ENCODE results near the gene ARF1.

Gene ARF1

GRCh38 chr1:228083871-228084278 lies 1.4 kb downstream of the ARF1 start (continued):
- TF ChIP-seq ZNF704 (tag by site-specific recombination; IDR thresholded peaks at IDR 0.05) (no peak), ZNF311 (tag by site-specific recombination; IDR thresholded peaks at IDR 0.05; ENCODE audit: borderline replicate concordance) (no peak), ZNF354C (tag by site-specific recombination; IDR thresholded peaks at IDR 0.05; ENCODE audit: borderline replicate concordance, low read depth) (no peak), ZNF596 (tag by site-specific recombination; IDR thresholded peaks at IDR 0.05) (no peak), ZNF2 (tag by site-specific recombination; IDR thresholded peaks at IDR 0.05) (peak; percentile 86), ZXDB (tag by site-specific recombination; IDR thresholded peaks at IDR 0.05) (0 out of 2 replicates have a peak, but pooled peaks have one; percentile 8), SP7 (tag by site-specific recombination; IDR thresholded peaks at IDR 0.05) (no peak), GLIS1 (tag by site-specific recombination; IDR thresholded peaks at IDR 0.05) (no peak), ZNF701 (tag by site-specific recombination; IDR thresholded peaks at IDR 0.05) (no peak), ZNF138 (tag by site-specific recombination; IDR thresholded peaks at IDR 0.05; ENCODE audit: borderline replicate concordance) (no peak), PBX3 (CRISPR knock-in tag; IDR thresholded peaks at IDR 0.05) (no peak), ZNF239 (tag by site-specific recombination; IDR thresholded peaks at IDR 0.05) (no peak), ZNF645 (tag by site-specific recombination; IDR thresholded peaks at IDR 0.05) (no peak), ZNF626 (tag by site-specific recombination; IDR thresholded peaks at IDR 0.05) (no peak), ZFHX2 (tag by site-specific recombination; conservative IDR thresholded peaks at IDR 0.05) (no peak), ZBTB48 (tag by site-specific recombination; IDR thresholded peaks at IDR 0.05) (peak; percentile 11; the same call in 1 of the 2 replicates), KLF7 (tag by site-specific recombination; IDR thresholded peaks at IDR 0.05; ENCODE audit: borderline replicate concordance) (no peak), ZNF221 (tag by site-specific recombination; IDR thresholded peaks at IDR 0.05; ENCODE audit: borderline replicate concordance) (no peak), ZNF148 (tag by site-specific recombination; IDR thresholded peaks at IDR 0.05; ENCODE audit: borderline replicate concordance) (no peak), ZBTB21 (tag by site-specific recombination; IDR thresholded peaks at IDR 0.05) (no peak), YY1 (tag by site-specific recombination; IDR thresholded peaks at IDR 0.05) (peak; percentile 59; the same call in 1 of the 2 replicates), RBAK (tag by site-specific recombination; IDR thresholded peaks at IDR 0.05) (no peak), CTCF (tag by site-specific recombination; IDR thresholded peaks at IDR 0.05) (peak; percentile 80), YY2 (tag by site-specific recombination; IDR thresholded peaks at IDR 0.05) (no peak)
- TF ChIP-seq, protein P1, sequence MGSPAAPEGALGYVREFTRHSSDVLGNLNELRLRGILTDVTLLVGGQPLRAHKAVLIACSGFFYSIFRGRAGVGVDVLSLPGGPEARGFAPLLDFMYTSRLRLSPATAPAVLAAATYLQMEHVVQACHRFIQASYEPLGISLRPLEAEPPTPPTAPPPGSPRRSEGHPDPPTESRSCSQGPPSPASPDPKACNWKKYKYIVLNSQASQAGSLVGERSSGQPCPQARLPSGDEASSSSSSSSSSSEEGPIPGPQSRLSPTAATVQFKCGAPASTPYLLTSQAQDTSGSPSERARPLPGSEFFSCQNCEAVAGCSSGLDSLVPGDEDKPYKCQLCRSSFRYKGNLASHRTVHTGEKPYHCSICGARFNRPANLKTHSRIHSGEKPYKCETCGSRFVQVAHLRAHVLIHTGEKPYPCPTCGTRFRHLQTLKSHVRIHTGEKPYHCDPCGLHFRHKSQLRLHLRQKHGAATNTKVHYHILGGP (tag by site-specific recombination; IDR thresholded peaks at IDR 0.05): no peak
- TF ChIP-seq, protein P2, sequence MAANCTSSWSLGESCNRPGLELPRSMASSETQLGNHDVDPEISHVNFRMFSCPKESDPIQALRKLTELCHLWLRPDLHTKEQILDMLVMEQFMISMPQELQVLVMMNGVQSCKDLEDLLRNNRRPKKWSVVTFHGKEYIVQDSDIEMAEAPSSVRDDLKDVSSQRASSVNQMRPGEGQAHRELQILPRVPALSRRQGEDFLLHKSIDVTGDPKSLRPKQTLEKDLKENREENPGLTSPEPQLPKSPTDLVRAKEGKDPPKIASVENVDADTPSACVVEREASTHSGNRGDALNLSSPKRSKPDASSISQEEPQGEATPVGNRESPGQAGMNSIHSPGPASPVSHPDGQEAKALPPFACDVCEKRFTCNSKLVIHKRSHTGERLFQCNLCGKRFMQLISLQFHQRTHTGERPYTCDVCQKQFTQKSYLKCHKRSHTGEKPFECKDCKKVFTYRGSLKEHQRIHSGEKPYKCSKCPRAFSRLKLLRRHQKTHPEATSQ (tag by site-specific recombination; IDR thresholded peaks at IDR 0.05): no peak
- TF ChIP-seq, protein P3, sequence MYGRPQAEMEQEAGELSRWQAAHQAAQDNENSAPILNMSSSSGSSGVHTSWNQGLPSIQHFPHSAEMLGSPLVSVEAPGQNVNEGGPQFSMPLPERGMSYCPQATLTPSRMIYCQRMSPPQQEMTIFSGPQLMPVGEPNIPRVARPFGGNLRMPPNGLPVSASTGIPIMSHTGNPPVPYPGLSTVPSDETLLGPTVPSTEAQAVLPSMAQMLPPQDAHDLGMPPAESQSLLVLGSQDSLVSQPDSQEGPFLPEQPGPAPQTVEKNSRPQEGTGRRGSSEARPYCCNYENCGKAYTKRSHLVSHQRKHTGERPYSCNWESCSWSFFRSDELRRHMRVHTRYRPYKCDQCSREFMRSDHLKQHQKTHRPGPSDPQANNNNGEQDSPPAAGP (tag by site-specific recombination; IDR thresholded peaks at IDR 0.05): 0 out of 2 replicates have a peak, but pooled peaks have one; percentile 10
- TF ChIP-seq, protein P4, sequence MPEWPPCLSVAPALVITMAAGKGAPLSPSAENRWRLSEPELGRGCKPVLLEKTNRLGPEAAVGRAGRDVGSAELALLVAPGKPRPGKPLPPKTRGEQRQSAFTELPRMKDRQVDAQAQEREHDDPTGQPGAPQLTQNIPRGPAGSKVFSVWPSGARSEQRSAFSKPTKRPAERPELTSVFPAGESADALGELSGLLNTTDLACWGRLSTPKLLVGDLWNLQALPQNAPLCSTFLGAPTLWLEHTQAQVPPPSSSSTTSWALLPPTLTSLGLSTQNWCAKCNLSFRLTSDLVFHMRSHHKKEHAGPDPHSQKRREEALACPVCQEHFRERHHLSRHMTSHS (tag by site-specific recombination; IDR thresholded peaks at IDR 0.05): no peak

All from HEK293 (cell line).